ENCODE data around the gene TMTC1.

Gene TMTC1

DNA sequence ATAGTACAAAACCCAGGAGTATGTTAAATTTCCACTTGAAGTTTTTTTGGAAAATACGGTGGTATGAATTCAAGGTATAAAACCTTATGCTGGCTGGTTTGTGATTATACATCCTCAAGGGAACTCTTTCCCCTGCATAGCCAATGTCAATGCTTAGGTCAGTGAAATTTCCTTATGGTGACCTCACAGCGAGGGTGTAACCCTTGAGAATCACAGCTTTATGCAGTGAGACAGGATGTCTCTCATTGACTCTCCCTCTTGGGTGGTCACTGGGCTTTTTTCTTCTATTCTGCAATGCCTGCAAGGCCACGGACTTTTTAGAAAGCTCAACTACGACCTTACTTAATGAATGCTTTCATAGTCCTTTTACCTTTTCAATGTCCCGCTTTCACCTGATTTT lies 64.4 kb downstream of the TMTC1 start:
- H3K27me3 ChIP-seq (ENCODE audit: insufficient read depth, low read length): no peaks in the 10 kb centered on the region
- TF ChIP-seq EZH2 (IDR thresholded peaks at IDR 0.05; ENCODE audit: borderline replicate concordance, low read length): no peak
- TF ChIP-seq, protein P1, sequence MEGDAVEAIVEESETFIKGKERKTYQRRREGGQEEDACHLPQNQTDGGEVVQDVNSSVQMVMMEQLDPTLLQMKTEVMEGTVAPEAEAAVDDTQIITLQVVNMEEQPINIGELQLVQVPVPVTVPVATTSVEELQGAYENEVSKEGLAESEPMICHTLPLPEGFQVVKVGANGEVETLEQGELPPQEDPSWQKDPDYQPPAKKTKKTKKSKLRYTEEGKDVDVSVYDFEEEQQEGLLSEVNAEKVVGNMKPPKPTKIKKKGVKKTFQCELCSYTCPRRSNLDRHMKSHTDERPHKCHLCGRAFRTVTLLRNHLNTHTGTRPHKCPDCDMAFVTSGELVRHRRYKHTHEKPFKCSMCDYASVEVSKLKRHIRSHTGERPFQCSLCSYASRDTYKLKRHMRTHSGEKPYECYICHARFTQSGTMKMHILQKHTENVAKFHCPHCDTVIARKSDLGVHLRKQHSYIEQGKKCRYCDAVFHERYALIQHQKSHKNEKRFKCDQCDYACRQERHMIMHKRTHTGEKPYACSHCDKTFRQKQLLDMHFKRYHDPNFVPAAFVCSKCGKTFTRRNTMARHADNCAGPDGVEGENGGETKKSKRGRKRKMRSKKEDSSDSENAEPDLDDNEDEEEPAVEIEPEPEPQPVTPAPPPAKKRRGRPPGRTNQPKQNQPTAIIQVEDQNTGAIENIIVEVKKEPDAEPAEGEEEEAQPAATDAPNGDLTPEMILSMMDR (IDR thresholded peaks at IDR 0.05; ENCODE audit: low read length): no peak

GRCh38 chr12:29717540-29718100 lies 66.1 kb downstream of the TMTC1 start:
- H3K9me2 ChIP-seq (ENCODE audit: low read depth, low read length): no peaks in the 10 kb centered on the region
- no peak overlapping the region for H3K27ac ChIP-seq (ENCODE audit: low read depth, low read length, poor library complexity, severe bottlenecking)
- H3K4me1 ChIP-seq (ENCODE audit: insufficient read depth, low read length, severe bottlenecking): no peaks in the 10 kb centered on the region
- no peaks in the 10 kb centered on the region for H3F3A ChIP-seq (ENCODE audit: insufficient read depth, low read length)
- H3K9ac ChIP-seq (ENCODE audit: low read length): no peak overlapping the region
- H3K4me3 ChIP-seq (ENCODE audit: low read depth, low read length, poor library complexity, severe bottlenecking): no peak overlapping the region
- TF ChIP-seq, protein P1 (IDR thresholded peaks at IDR 0.05; ENCODE audit: low read length): no peak
- no peak for TF ChIP-seq EZH2 (IDR thresholded peaks at IDR 0.05; ENCODE audit: borderline replicate concordance, low read length)
- H2AFZ ChIP-seq (ENCODE audit: low read length): no peak overlapping the region
- H3K36me3 ChIP-seq (ENCODE audit: insufficient read depth, low read length): no peaks in the 10 kb centered on the region
- no peaks in the 10 kb centered on the region for H3K79me2 ChIP-seq (ENCODE audit: insufficient read depth, low read length)
- H3K27me3 ChIP-seq (ENCODE audit: insufficient read depth, low read length): no peaks in the 10 kb centered on the region
- no peaks in the 10 kb centered on the region for H4K20me1 ChIP-seq (ENCODE audit: insufficient read depth, low read length)
- no peak overlapping the region for H3K4me2 ChIP-seq (ENCODE audit: low read length)
- H3K9me3 ChIP-seq (ENCODE audit: low read length): no peaks in the 10 kb centered on the region

More for the DNA sequence above, 64.4 kb downstream of the TMTC1 start:
- H3K36me3 ChIP-seq (ENCODE audit: insufficient read depth, low read length): no peaks in the 10 kb centered on the region
- H3K27ac ChIP-seq (ENCODE audit: low read depth, low read length, poor library complexity, severe bottlenecking): no peak overlapping the region
- no peaks in the 10 kb centered on the region for H3F3A ChIP-seq (ENCODE audit: insufficient read depth, low read length)
- no peak overlapping the region for H3K9ac ChIP-seq (ENCODE audit: low read length)
- H3K4me2 ChIP-seq (ENCODE audit: low read length): no peak overlapping the region
- no peaks in the 10 kb centered on the region for H3K9me2 ChIP-seq (ENCODE audit: low read depth, low read length)
- H3K4me3 ChIP-seq (ENCODE audit: low read depth, low read length, poor library complexity, severe bottlenecking): no peak overlapping the region
- no peaks in the 10 kb centered on the region for H4K20me1 ChIP-seq (ENCODE audit: insufficient read depth, low read length)
- no peaks in the 10 kb centered on the region for H3K79me2 ChIP-seq (ENCODE audit: insufficient read depth, low read length)
- H3K9me3 ChIP-seq (ENCODE audit: low read length): no peaks in the 10 kb centered on the region
- H3K4me1 ChIP-seq (ENCODE audit: insufficient read depth, low read length, severe bottlenecking): no peaks in the 10 kb centered on the region
- no peak overlapping the region for H2AFZ ChIP-seq (ENCODE audit: low read length)

- Histone ChIP-seq H3F3A (ENCODE audit: insufficient read depth, low read length) (no peaks in the 10 kb centered on the region), H3K4me2 (ENCODE audit: low read length) (no peak overlapping the region), H3K9ac (ENCODE audit: low read length) (no peak overlapping the region), H3K27ac (ENCODE audit: low read depth, low read length, poor library complexity, severe bottlenecking) (no peak overlapping the region), H3K9me3 (ENCODE audit: low read length) (no peaks in the 10 kb centered on the region), H3K9me2 (ENCODE audit: low read depth, low read length) (no peaks in the 10 kb centered on the region), H3K27me3 (ENCODE audit: insufficient read depth, low read length) (no peaks in the 10 kb centered on the region), H4K20me1 (ENCODE audit: insufficient read depth, low read length) (no peaks in the 10 kb centered on the region), H3K36me3 (ENCODE audit: insufficient read depth, low read length) (no peaks in the 10 kb centered on the region), H2AFZ (ENCODE audit: low read length) (no peak overlapping the region), H3K4me3 (ENCODE audit: low read depth, low read length, poor library complexity, severe bottlenecking) (no peak overlapping the region), H3K4me1 (ENCODE audit: insufficient read depth, low read length, severe bottlenecking) (no peaks in the 10 kb centered on the region), H3K79me2 (ENCODE audit: insufficient read depth, low read length) (no peaks in the 10 kb centered on the region)
- TF ChIP-seq, protein P1 (IDR thresholded peaks at IDR 0.05; ENCODE audit: low read length): no peak
- no peak for TF ChIP-seq EZH2 (IDR thresholded peaks at IDR 0.05; ENCODE audit: borderline replicate concordance, low read length)
These were observed 68.8 kb downstream of the TMTC1 start for GRCh38 chr12:29714966-29715365.

All from OCI-LY1 (cell line).